Hepatocyte (in vitro differentiated cells): ENCODE data around the gene MIS18A. TPM values are rescaled to one million over a fixed set of nuclear protein-coding genes. Genes with fewer than 3 reads are reported as not detected.

Source experiments
- DNase-seq: peaks from one replicate; pipeline ENCODE4 v3.0.0-alpha.2; 2016; ENCODE audit warnings: low spot score
- H2AFZ ChIP-seq: fragments of 200-600 bp; sonication (generic); 2 replicates; pipeline ENCODE4 v1.6.0; 2016; ENCODE audit warnings: antibody characterized with exemption, mild to moderate bottlenecking
- H3K27ac ChIP-seq: fragments of 200-600 bp; sonication (generic); 2 replicates; pipeline ENCODE4 v1.5.1; 2016; ENCODE audit warnings: mild to moderate bottlenecking
- H3K27me3 ChIP-seq: fragments of 200-600 bp; sonication (generic); 2 replicates; pipeline ENCODE4 v1.6.1; 2016
- H3K36me3 ChIP-seq: fragments of 200-600 bp; sonication (generic); replicated peaks from 2 replicates; pipeline ENCODE4 v1.5.1; 2016; ENCODE audit warnings: low read depth; ENCODE audit not compliant: insufficient read depth
- H3K4me1 ChIP-seq: fragments of 200-600 bp; sonication (generic); 2 replicates; pipeline ENCODE4 v1.5.1; 2016; ENCODE audit warnings: mild to moderate bottlenecking, moderate library complexity; ENCODE audit not compliant: insufficient read depth
- H3K4me2 ChIP-seq: fragments of 200-600 bp; sonication (generic); 2 replicates; pipeline ENCODE4 v1.6.0; 2016
- H3K4me3 ChIP-seq: fragments of 200-600 bp; sonication (generic); 2 replicates; pipeline ENCODE4 v1.5.1; 2016; ENCODE audit warnings: mild to moderate bottlenecking
- H3K79me2 ChIP-seq: fragments of 200-600 bp; sonication (generic); 2 replicates; pipeline ENCODE4 v1.6.0; 2017; ENCODE audit warnings: mild to moderate bottlenecking
- H3K9me2 ChIP-seq: fragments of 200-600 bp; sonication (generic); replicated peaks from 2 replicates; pipeline ENCODE4 v1.6.0; 2017; ENCODE audit warnings: mild to moderate bottlenecking; ENCODE audit not compliant: insufficient read depth
- H3K9me3 ChIP-seq: fragments of 200-600 bp; sonication (generic); 2 replicates; pipeline ENCODE4 v1.5.1; 2016; ENCODE audit warnings: low read depth, mild to moderate bottlenecking
- H4K20me1 ChIP-seq: fragments of 200-600 bp; sonication (generic); 2 replicates; pipeline ENCODE4 v1.6.0; 2016; ENCODE audit warnings: mild to moderate bottlenecking; ENCODE audit not compliant: insufficient read depth, poor library complexity, severe bottlenecking
- EZH2 ChIP-seq: fragments of 200-600 bp; sonication (generic); IDR thresholded peaks from 2 replicates; pipeline ENCODE4 v1.6.1; 2016; ENCODE audit warnings: antibody characterized with exemption, mild to moderate bottlenecking, borderline replicate concordance
- EZH2phosphoT487 ChIP-seq: fragments of 200-600 bp; sonication (generic); IDR thresholded peaks from one replicate; pipeline ENCODE4 v1.6.1; 2018; ENCODE audit warnings: antibody characterized with exemption, mild to moderate bottlenecking, low read depth, moderate library complexity; ENCODE audit not compliant: unreplicated experiment, severe bottlenecking
- WGBS: methylation state at CpG from one replicate; pipeline ENCODE4 v1.1.6; 2016; ENCODE audit warnings: low lambda C conversion rate; ENCODE audit errors: missing lambda C conversion rate; 5-methylcytosine and 5-hydroxymethylcytosine counted together
- polyA plus RNA-seq: library from polyadenylated mRNA; unstranded; fragments of >200 nt; fragmentation: Nextera tagmentation; extraction: Ambion mirVana; gene quantifications from 2 replicates; pipeline ENCODE4 v1.2.1, GENCODE V29; 2016
- total RNA-seq: library from RNA; depleted of rRNA; stranded (reverse); fragments of >200 nt; gene quantifications from 2 replicates; pipeline ENCODE4 v1.2.3, GENCODE V29; 2014
- TF ChIP-seq, protein P1 (sequence below): fragments of 200-600 bp; sonication (generic); IDR thresholded peaks from 2 replicates; pipeline ENCODE4 v1.5.1; 2016; ENCODE audit warnings: antibody characterized with exemption, mild to moderate bottlenecking; ENCODE audit not compliant: poor library complexity

Gene MIS18A
- total and polyA plus RNA-seq, 2 experiments from 2014 or later, result 9.4 to 11.2 TPM

GRCh38 chr21:32237021-32237420 lies 41.8 kb downstream of the MIS18A start:
- Histone ChIP-seq H3K36me3 (no peaks in the 10 kb centered on the region), H3K4me3 (no peak overlapping the region), H3K27me3 (no peaks in the 10 kb centered on the region), H2AFZ (no peak overlapping the region), H3K79me2 (no peaks in the 10 kb centered on the region), H3K27ac (no peak overlapping the region), H3K9me2 (no peaks in the 10 kb centered on the region), H3K9me3 (no peaks in the 10 kb centered on the region), H3K4me1 (no peaks in the 10 kb centered on the region), H3K4me2 (no peak overlapping the region), H4K20me1 (no peaks in the 10 kb centered on the region)
- 80% methylated on average over 3 of the region's 3 CpGs for WGBS
- DNase-seq, result no peak
- no peak for TF ChIP-seq EZH2phosphoT487

- no peak overlapping the region for H3K27ac ChIP-seq
- DNase-seq, result no peak
- H3K4me1 ChIP-seq, result no peaks in the 10 kb centered on the region
- H3K9me2 ChIP-seq, result no peaks in the 10 kb centered on the region
- H3K36me3 ChIP-seq, result no peaks in the 10 kb centered on the region
- 95% methylated on average over 4 of the region's 4 CpGs for WGBS
- no peak overlapping the region for H3K4me2 ChIP-seq
- no peaks in the 10 kb centered on the region for H3K9me3 ChIP-seq
- no peaks in the 10 kb centered on the region for H4K20me1 ChIP-seq
- TF ChIP-seq, protein P1, sequence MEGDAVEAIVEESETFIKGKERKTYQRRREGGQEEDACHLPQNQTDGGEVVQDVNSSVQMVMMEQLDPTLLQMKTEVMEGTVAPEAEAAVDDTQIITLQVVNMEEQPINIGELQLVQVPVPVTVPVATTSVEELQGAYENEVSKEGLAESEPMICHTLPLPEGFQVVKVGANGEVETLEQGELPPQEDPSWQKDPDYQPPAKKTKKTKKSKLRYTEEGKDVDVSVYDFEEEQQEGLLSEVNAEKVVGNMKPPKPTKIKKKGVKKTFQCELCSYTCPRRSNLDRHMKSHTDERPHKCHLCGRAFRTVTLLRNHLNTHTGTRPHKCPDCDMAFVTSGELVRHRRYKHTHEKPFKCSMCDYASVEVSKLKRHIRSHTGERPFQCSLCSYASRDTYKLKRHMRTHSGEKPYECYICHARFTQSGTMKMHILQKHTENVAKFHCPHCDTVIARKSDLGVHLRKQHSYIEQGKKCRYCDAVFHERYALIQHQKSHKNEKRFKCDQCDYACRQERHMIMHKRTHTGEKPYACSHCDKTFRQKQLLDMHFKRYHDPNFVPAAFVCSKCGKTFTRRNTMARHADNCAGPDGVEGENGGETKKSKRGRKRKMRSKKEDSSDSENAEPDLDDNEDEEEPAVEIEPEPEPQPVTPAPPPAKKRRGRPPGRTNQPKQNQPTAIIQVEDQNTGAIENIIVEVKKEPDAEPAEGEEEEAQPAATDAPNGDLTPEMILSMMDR, result no peak
- H2AFZ ChIP-seq, result no peak overlapping the region
- H3K4me3 ChIP-seq, result no peak overlapping the region
- H3K79me2 ChIP-seq, result no peaks in the 10 kb centered on the region
- no peaks in the 10 kb centered on the region for H3K27me3 ChIP-seq
These were observed 45.0 kb downstream of the MIS18A start for GRCh38 chr21:32233722-32234301.

DNA sequence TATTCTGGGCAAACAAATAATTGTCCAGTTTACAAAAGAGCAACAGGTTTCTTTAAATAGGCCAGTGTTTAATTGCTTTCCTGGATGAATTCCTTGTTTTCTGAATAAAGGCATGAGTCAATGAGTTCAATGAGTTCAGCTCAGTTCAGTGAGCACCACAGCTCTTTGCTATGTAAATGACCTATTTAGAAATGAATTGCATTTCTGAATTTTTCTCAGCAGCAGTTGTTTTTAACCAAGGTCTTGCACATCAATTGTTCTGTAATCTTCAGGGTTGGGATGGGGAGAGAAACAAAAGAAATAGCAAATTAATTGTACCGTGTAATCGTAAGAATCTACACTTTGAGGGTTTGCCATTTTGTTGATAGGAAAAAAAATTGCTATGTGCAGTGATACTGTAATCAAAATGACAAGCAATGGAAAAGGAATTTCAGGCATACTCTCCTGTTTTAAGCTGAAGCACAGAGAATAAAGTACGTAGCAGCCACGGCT lies 45.7 kb downstream of the MIS18A start:
- H3K27ac ChIP-seq, result no peak overlapping the region
- TF ChIP-seq EZH2 (no peak), EZH2phosphoT487 (no peak)
- TF ChIP-seq, protein P1, result no peak
- H3K9me2 ChIP-seq, result no peaks in the 10 kb centered on the region
- 90% methylated on average over 4 of the region's 4 CpGs for WGBS
- H3K27me3 ChIP-seq, result no peaks in the 10 kb centered on the region
- no peaks in the 10 kb centered on the region for H3K4me1 ChIP-seq
- no peaks in the 10 kb centered on the region for H3K79me2 ChIP-seq
- H3K4me2 ChIP-seq, result no peak overlapping the region
- H3K36me3 ChIP-seq, result no peaks in the 10 kb centered on the region
- H3K4me3 ChIP-seq, result no peak overlapping the region
- no peaks in the 10 kb centered on the region for H3K9me3 ChIP-seq
- no peak for DNase-seq
- H4K20me1 ChIP-seq, result no peaks in the 10 kb centered on the region
- no peak overlapping the region for H2AFZ ChIP-seq

GRCh38 chr21:32226444-32226843 lies 52.4 kb downstream of the MIS18A start:
- Histone ChIP-seq H3K27me3 (no peaks in the 10 kb centered on the region), H3K79me2 (no peaks in the 10 kb centered on the region), H3K9me3 (no peaks in the 10 kb centered on the region), H2AFZ (no peak overlapping the region), H3K4me3 (no peak overlapping the region), H3K27ac (no peak overlapping the region), H3K4me1 (no peaks in the 10 kb centered on the region), H3K36me3 (no peaks in the 10 kb centered on the region), H3K9me2 (no peaks in the 10 kb centered on the region), H3K4me2 (no peak overlapping the region), H4K20me1 (no peaks in the 10 kb centered on the region)
- WGBS, result 78% methylated on average over 1 of the region's 1 CpG
- DNase-seq, result no peak
- TF ChIP-seq EZH2, result no peak
- TF ChIP-seq, protein P1, result no peak
- TF ChIP-seq EZH2phosphoT487, result no peak

Other genes with a start within 250 kb of the MIS18A start
- gene MRAP, start 19.8 kb upstream of the MIS18A start, total RNA-seq, result 0.24 and 0.33 TPM in 2 replicates
- gene MRAP, start 19.8 kb upstream of the MIS18A start, polyA plus RNA-seq, result 0.77 TPM in 1 of 2 replicates, not detected in the other
- 10.1 and 13.6 TPM in 2 replicates for gene URB1, start 114.0 kb upstream of the MIS18A start, total RNA-seq
- gene URB1, start 114.0 kb upstream of the MIS18A start, polyA plus RNA-seq, result 2.9 and 3.4 TPM in 2 replicates
- 2.9 and 3.4 TPM in 2 replicates for gene EVA1C, start 133.7 kb upstream of the MIS18A start, total RNA-seq
- gene EVA1C, start 133.7 kb upstream of the MIS18A start, polyA plus RNA-seq, result 2.2 and 4.4 TPM in 2 replicates